ENCODE results near the gene SBF2. TPM values are rescaled to one million over a fixed set of nuclear protein-coding genes. Genes with fewer than 3 reads are reported as not detected.

SBF2 gene
- total and polyA plus RNA-seq, 10 donors: 3.6 to 70.9 (median 57.1) TPM

DNA sequence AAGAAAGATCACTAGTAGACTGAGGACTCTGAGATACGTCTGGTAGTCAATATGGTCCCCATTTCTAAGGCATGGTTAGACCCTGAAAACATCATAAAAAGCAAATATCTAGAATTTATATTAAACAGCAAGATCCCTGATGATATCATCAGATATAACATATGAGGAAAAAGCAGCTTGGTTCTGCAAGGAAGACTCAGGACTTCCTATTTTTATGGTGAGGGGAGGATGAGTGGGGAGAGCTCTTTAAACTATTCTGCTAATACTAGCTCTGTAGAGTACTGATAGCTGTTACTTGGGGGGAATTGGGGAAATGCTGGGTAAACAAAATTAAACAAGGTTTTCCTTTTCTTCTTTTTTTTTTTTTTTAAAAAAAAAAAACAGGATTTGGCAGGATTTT lies 394.3 kb downstream of the SBF2 start:
- Histone ChIP-seq H3K4me1 (peaks cover 0 to 4% (median 3%) of the 10 kb centered on the region in 6 donors), H3K27ac (no peak overlapping the region), H3K4me3 (no peak overlapping the region), H3K36me3 (peaks cover 0 to 15% (median 5%) of the 10 kb centered on the region in 6 donors), H3K9me3 (peaks cover 0 to 12% (median 6%) of the 10 kb centered on the region in 8 donors), H3K27me3 (replicated peaks in 1 of 7) (no peaks in the 10 kb centered on the region)
- WGBS, 5 donors: 81 to 94% (median 88%) methylated on average over 1 of the region's 1 CpG
- intact Hi-C loops (cut with DNase I; ENCODE audit: low total_unique reads): no loop called here
- TF ChIP-seq POLR2AphosphoS5 (IDR thresholded peaks at IDR 0.05) (no peak), POLR2A (IDR thresholded peaks at IDR 0.05) (no peak)
- TF ChIP-seq, protein P1, sequence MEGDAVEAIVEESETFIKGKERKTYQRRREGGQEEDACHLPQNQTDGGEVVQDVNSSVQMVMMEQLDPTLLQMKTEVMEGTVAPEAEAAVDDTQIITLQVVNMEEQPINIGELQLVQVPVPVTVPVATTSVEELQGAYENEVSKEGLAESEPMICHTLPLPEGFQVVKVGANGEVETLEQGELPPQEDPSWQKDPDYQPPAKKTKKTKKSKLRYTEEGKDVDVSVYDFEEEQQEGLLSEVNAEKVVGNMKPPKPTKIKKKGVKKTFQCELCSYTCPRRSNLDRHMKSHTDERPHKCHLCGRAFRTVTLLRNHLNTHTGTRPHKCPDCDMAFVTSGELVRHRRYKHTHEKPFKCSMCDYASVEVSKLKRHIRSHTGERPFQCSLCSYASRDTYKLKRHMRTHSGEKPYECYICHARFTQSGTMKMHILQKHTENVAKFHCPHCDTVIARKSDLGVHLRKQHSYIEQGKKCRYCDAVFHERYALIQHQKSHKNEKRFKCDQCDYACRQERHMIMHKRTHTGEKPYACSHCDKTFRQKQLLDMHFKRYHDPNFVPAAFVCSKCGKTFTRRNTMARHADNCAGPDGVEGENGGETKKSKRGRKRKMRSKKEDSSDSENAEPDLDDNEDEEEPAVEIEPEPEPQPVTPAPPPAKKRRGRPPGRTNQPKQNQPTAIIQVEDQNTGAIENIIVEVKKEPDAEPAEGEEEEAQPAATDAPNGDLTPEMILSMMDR (IDR thresholded peaks at IDR 0.05 in 8 of 11, conservative IDR thresholded peaks at IDR 0.05 in 3 of 11): no peak
- DNase-seq: no peak

DNA sequence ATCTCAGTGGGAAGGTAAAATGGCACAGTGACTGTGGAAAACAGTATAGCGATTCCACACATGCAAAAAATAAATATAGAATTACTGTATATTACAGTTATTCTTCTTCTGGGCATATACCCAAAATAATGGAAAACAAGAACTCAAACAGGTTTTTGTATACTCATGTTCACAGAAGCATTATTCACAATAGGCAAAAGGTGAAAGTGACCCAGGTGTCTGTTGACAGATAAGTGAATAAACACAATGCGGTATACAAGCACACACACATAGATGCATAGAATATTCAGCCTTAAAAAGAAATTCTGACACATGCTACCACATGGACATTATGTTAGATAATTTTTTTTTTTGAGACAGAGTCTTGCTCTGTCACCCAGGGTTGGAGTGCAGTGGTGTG lies 397.1 kb downstream of the SBF2 start:
- Histone ChIP-seq H3K9me3 (peaks cover 0 to 17% (median 11%) of the 10 kb centered on the region in 8 donors), H3K27me3 (replicated peaks in 1 of 7) (no peaks in the 10 kb centered on the region), H3K36me3 (peaks cover 0 to 34% (median 10%) of the 10 kb centered on the region in 6 donors), H3K27ac (no peak overlapping the region), H3K4me3 (no peak overlapping the region), H3K4me1 (peaks cover 0 to 14% (median 0%) of the 10 kb centered on the region in 6 donors)
- 96 to 100% (median 99%) methylated on average over 2 of the region's 2 CpGs for WGBS, 5 donors
- no peak for TF ChIP-seq POLR2AphosphoS5 (IDR thresholded peaks at IDR 0.05)
- TF ChIP-seq, protein P1 (IDR thresholded peaks at IDR 0.05 in 8 of 11, conservative IDR thresholded peaks at IDR 0.05 in 3 of 11): no peak
- TF ChIP-seq POLR2A (IDR thresholded peaks at IDR 0.05): no peak
- intact Hi-C loops (cut with DNase I; ENCODE audit: low total_unique reads): no loop called here
- no peak for DNase-seq

DNA sequence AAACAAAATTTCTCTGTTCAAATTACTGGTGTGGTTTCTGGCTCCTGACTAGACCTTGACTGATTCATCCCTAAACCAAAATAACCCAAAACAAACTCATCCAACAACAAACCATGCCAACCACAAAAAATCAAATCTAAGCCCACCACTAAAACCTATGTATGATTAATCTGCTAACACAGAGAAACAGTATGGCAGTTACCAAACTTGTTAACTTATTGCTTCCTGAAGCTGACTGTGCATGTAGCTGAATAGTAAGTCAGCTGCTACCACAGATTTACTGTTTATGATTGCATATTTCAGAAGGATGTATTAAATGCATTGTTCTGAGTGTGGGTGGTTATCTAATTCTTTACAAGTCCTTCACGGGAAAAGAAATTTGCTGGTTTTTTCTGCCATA lies 399.0 kb downstream of the SBF2 start:
- peaks cover 0 to 17% (median 11%) of the 10 kb centered on the region in 8 donors for H3K9me3 ChIP-seq
- H3K4me1 ChIP-seq: peaks cover 0 to 20% (median 0%) of the 10 kb centered on the region in 6 donors
- intact Hi-C loops (cut with DNase I; ENCODE audit: low total_unique reads): no loop called here
- peaks cover 0 to 34% (median 10%) of the 10 kb centered on the region in 6 donors for H3K36me3 ChIP-seq
- WGBS, 5 donors: 86 to 96% (median 95%) methylated on average over 1 of the region's 1 CpG
- H3K4me3 ChIP-seq: no peak overlapping the region
- DNase-seq: no peak
- TF ChIP-seq POLR2AphosphoS5 (IDR thresholded peaks at IDR 0.05): no peak
- TF ChIP-seq POLR2A (IDR thresholded peaks at IDR 0.05): no peak
- TF ChIP-seq, protein P1 (IDR thresholded peaks at IDR 0.05 in 8 of 11, conservative IDR thresholded peaks at IDR 0.05 in 3 of 11): no peak
- no peak overlapping the region for H3K27ac ChIP-seq
- no peaks in the 10 kb centered on the region for H3K27me3 ChIP-seq (replicated peaks in 1 of 7)

DNA sequence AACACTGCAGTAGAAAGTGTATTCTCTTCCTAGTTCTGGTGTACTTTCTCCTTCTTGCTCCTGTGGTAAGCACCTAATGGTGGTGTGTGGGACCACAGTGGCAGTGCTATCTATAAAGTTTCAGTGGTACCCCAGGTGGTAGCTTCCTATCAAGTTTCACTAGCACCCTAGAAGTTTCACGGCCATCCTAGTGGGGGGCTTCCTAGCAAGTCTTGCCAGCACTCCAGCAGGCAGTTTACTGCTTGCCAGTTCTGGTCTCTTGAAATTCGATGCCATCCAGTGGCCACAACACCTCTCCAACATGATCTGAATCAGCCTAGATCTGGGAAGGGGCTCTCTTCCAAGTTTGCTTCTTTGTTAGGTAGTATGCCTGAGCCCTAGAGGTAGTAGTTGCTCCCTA lies 400.5 kb downstream of the SBF2 start:
- peak overlapping the region in 2 of 8 donors; percentile 14 to 54 for H3K27ac ChIP-seq
- H3K36me3 ChIP-seq: peaks cover 0 to 34% (median 10%) of the 10 kb centered on the region in 6 donors
- no peak overlapping the region for H3K4me3 ChIP-seq
- H3K4me1 ChIP-seq: peaks cover 0 to 25% (median 0%) of the 10 kb centered on the region in 6 donors
- TF ChIP-seq POLR2AphosphoS5 (IDR thresholded peaks at IDR 0.05) (no peak), POLR2A (IDR thresholded peaks at IDR 0.05) (no peak)
- TF ChIP-seq, protein P1 (IDR thresholded peaks at IDR 0.05 in 8 of 11, conservative IDR thresholded peaks at IDR 0.05 in 3 of 11): no peak
- no peak for DNase-seq
- intact Hi-C loops (cut with DNase I; ENCODE audit: low total_unique reads): no loop called here
- H3K9me3 ChIP-seq: peaks cover 0 to 17% (median 11%) of the 10 kb centered on the region in 8 donors
- no peaks in the 10 kb centered on the region for H3K27me3 ChIP-seq (replicated peaks in 1 of 7)
- WGBS, 5 donors: 80 to 91% (median 90%) methylated on average over 2 of the region's 2 CpGs

All from spleen (tissue), 11 donors.